ENCODE measurements around the gene POLR3E.

POLR3E gene

DNA sequence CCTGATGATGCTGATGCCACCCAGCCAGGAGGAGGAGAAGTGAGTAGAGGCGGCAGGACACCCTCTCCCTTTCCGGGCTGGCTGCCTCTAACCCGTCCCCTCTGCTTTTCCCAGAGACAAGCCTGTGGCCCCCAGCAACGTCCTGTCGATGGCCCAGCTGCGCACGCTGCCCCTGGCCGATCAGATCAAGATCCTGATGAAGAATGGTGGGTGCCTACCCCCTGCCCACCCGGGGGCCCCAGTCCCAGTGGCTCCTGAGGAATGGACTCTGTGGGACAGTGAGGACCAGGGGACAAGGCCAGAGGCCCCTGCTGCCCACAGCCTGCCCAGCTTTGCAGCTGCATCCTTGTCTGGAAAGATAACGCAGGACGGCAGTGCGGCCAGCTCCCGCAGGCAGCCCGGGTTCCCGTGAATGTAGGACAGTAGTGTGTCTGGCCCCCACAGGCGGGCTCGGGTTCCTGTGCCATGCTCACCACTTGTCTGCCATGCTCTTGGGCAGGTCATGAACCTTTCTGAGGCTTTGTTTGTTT is 19.9 kb downstream of the POLR3E start:
- DNase-seq (ENCODE audit: low read depth), result no peak

DNA sequence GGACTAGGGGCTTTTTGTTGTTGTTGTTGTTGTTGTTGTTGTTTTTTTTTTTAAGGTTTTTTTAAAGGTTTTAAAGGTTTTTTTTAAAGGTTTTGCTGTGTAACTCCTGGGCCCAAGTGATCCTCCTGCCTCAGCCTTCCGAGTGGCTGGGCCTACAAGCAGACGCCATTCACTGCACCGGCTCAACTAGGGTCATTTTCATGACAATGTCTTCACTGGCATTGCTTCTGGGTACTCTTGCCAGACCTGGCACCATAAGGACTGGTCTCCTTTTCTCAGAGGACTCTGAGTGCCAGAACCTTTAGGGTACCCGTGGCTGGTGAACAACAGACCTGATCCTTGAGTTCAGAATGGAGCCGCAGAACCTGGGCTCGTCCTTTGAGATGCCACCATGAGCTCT is 20.4 kb downstream of the POLR3E start:
- no peak for DNase-seq (ENCODE audit: low read depth)

DNA sequence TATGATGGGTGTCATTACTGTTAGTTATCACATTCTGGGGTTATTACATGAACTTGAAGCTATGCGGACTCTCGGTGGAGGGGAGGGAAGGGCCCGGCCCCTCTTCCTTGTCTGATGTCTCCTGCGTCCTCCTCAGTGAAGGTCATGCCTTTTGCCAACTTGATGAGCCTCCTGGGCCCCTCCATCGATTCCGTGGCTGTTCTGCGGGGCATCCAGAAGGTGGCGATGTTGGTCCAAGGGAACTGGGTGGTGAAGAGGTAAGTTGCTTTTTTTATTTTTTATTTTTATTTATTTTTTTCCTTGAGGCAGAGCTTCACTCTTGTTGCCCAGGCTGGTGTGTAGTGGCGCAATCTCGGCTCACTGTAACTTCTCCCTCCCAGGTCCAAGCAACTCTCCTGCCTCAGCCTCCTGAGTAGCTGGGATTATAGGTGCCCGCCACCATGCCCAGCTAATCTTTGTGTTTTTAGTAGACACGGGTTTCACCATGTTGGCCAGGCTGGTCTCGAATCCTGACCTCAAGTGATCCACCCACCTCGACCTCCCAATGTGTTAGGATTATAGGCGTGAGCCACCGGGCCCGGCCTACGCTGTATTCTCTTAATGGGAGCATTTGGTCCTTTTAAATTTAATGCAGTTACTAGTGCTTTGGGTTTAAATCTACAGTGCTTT is 21.6 kb downstream of the POLR3E start:
- DNase-seq (ENCODE audit: low read depth), result peak; percentile 19

DNA sequence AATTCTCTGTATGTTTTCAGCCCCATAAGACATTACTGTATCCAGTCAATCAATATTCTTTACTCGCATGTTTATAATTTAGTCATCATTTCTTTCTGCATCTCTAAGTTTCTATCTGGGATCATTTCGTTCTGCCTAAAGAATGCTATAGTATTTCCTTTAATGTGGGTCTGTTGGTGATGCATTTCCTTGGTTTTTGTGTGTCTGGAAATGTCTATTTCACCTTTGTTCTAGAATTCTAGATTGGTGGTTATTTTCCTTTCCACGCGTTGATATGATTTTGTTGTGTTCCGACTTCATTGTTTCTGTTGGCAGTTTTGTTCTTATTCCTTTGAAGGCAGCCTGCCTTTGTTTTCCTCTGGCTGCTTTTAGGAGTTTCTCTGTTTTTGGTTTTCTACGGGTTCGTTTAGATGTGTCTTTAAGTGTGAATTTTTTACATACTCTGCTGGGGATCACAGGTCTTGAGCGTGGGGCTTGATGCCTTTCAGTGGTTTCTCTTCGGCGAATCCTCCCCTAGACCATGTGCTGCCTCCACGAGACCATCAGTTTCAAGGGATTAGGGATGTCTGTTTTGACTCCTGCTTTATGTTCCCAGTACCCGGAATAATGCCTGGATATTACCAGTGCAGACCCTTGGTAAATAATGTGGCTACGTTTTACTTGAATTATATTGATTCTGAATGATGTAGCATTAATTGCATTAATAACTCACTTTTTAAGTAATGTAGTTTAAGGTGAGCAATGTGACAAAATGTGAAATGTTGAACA is 23.5 kb downstream of the POLR3E start:
- no peak for DNase-seq (ENCODE audit: low read depth)

DNA sequence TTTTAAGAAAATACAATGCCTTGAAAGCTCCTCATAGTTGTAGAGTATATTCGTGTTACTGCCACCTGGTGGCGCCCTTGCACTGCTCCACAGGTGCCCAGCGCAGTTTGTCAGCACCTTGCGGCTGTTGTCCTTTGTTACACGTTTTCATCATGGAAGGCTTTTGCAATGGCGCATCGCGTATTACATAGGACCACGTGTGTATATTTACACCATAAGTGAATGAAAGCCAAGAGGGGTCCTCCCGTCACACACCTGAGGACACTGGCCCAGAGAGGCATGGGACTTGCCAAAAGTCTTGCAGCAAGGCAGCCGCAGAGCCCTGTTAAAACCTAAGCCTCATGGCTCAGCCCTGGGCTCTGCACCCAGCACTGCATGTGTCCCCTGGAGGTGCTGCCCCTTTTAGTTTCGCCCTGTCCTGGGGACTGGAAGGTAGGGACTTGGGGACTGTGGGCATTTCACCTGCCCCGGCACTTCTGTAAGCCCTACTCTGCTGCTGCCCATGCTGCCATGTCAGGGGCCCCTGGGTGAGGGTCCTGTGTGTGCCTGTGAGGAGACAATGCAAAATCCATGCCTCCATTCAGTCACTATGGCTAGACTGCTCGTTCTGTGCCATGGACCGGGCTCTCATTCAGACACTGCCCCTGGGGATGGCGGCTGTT is 24.3 kb downstream of the POLR3E start:
- peak; percentile 26 for DNase-seq (ENCODE audit: low read depth)

DNA sequence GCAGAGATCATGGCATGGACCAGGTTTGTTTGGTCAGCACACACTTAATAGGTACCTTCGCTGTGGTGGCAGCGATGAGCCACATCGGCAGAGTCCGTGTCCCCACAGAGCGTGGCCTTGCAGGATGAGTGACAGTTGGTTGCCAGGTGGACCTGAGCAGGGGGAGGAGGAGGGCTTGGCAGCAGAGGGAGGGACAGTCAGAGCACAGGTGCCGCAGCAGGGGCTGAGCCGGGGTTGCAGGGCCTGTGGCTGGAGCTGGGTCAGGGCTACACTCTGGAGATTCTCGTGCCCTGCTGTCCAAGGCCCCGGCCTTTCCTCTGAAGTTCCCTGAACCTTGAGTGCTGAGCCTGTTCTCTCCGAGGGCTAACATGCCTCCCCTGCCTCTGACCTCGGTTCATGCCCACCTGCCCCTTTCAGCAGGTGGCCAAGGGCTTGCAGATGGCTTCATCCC is 24.8 kb downstream of the POLR3E start:
- no peak for DNase-seq (ENCODE audit: low read depth)

DNA sequence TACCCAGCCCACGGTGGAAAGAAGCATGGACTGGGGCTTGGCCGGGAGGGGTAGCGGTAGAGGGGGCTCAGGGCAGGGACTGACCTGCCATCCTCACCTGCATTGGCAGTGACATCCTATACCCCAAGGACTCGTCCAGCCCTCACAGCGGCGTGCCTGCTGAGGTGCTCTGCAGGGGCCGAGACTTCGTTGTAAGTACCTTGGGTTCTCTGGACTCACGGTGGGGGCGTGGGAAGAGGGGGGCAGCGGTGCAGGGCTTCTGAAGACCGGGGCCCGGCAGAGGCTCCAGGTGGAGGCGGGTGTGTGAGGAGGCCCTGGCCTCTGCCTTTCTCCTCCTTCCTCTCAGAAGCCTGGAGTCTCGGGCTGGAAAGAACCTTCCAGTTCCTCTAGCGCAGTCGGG is 25.5 kb downstream of the POLR3E start:
- no peak for DNase-seq (ENCODE audit: low read depth)

DNA sequence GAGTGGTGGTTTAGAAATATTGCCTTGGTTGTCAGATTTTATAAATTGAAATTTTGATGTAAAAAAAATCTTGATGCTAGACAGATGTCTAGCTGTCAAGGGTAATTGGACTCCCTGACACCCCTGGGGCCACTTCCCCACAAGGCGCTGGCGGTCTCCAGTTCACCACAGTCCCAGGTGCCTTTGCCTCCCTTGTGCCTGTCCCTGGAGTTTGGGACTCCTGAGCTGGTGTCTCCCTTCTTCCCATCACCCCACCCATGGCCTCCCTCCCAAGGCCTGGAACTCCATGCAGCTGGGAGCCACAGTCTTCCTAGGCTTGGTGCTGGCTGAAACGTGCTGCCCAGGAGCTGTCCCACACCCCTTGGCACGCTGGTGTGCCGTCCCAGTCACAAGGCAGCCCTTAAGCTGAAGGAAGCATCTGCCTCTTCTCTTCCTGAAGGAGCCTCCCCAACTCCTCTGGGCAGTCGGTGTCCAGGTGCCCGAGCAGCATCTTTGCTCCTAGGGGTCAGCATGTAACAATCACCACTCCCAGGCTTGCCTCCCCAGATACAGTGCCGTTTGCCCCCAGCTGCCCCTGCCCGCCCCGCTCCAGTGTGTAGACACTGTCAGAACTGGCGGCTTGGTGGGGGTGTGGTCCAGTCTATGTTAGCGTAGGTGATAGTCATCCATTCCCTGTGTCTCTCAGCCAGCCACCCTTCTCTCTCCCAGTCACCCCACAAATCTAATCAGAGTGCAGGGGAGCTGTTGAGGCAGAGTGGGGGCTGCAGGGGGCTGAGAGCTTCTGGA is 26.2 kb downstream of the POLR3E start:
- DNase-seq (ENCODE audit: low read depth), result no peak

DNA sequence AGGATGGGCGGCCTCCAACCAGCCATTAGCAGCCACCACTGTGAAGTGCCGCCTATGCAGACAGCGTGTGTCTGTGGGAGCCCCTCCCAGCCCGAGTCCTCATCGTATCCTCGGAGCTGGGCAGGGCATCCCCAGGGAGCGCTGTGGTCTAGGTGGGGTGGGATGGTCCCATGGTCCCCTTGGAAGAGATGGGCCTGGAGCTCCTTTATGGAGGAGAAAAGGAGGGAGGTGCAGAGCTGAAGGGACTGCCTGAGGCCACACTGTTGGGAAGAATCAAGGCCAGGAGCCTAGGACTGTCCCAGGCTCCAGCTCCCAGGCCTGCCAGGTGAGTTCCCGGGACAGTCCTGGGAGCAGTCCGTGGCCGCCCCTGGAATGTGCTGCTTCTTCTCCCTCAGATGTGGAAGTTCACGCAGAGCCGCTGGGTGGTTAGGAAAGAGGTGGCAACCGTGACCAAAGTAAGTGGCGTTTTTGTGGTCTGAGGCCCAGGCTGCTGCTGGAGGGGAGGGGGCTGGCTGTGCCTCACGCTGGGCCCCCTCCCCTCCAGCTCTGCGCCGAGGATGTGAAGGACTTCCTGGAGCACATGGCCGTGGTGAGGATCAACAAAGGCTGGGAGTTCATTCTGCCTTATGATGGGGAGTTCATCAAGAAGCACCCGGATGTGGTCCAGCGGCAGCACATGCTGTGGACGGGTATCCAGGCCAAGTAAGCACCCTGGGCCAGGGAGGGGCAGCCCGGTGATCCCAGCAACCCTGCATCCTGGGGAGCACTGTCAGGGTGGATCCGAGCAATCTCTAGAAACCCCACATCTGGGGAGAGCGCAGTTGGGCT is 27.0 kb downstream of the POLR3E start:
- no peak for DNase-seq (ENCODE audit: low read depth)

DNA sequence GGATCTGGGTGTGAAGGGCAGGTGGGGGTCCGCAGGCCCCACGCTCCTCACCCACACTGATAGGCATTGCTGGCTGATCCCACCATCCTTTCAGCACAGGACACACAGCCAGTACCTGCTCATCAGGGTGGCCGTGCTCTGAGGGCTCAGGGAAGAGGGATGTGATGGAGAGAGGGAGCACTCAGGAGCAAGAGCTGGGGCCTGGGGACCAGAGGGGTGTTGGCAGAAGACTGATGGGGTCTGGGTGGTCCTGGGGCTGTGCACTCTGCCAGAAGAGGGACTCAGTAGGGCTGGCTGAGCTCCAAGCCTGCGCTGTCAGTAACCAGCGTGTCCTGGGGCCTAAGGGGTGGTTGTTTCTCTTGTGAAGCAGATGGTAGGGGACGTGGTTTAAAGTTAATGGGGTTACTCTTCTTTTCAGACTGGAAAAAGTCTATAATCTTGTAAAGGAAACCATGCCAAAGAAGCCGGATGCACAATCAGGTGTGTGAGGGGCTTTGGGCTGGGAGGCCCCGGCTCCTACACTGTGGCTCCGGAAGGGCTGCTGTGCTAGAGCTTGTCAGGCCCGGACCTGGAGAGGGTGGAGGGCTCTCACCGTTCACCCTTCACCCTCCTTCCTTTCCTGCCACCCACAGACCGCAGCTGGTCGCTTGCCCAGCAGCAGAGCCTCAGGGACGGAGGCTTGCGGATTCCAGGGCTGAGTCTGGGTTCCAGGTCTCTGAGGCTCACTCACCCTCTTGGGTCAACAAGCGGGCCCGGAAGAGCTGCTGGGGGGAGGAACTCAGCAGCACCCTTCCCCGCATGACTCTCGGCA is 27.8 kb downstream of the POLR3E start:
- DNase-seq (ENCODE audit: low read depth), result no peak

DNA sequence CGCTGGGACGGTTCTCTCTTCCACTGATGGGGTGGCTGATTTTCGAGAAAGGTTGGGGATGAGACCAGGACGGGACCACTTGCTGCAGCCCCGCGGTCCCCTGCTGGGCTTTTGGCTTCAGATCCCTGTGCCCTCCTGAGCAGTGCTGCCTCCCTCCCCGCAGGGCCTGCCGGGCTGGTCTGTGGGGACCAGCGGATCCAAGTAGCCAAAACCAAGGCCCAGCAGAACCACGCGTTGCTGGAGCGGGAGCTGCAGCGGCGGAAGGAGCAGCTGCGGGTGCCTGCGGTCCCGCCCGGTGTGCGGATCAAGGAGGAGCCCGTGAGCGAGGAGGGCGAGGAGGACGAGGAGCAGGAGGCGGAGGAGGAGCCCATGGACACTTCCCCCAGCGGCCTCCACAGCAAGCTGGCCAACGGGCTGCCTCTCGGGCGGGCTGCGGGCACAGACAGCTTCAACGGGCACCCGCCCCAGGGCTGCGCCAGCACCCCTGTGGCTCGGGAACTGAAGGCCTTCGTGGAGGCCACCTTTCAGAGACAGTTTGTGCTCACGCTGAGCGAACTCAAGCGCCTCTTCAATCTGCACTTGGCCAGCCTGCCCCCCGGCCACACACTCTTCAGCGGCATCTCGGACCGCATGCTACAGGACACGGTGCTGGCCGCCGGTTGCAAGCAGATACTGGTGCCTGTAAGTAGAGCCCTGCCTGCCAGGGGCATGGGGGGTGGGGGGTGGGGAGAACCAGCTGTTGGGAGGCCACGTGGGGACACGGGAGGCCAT is 28.6 kb downstream of the POLR3E start:
- no peak for DNase-seq (ENCODE audit: low read depth)

DNA sequence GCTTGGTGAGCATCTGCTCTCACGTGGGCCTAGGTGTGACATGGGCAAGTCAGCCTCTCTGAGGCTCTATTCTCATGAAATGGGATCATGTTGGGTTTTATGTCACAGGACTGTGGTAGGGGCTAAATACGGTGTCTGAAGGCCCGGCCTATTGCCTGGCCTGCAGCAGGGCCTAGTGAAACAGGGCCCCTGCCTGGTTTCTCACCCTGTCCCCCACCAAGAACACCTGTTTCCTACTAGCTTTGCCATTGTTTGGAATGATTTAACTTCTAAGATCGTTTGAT is 29.1 kb downstream of the POLR3E start:
- no peak for DNase-seq (ENCODE audit: low read depth)

DNA sequence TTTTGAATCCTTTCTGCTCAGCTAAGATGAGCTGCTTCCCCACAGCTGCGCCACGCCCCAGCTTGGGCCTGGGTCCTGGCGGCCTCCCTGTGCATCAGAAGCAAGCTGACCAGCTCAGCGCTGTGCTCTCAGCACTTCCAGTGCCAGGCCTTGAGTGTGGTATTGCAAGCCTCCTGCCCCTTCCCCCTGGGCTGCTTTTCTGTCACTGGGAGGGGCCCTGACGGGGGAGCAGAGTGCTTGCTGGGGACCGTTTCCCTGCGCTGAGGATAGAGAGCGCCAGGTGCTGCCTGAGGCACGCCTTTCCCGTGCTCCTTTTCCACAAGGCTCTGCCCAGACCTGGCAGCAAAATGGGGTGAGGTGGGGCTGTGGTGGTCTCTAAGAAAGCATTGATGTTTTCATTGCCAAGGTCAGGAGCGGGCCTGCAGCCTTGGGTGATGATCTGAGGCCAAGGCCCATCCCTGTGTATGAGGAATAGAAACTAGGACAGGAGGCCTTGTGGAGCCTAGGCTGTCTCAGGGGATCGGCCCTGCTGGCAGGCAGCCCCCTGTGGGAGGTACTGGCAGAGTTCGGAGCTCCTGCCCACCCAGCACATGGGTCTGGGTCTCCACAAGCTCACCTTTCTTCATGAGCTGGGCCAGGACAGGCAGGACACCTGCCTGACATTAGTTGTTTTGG is 29.7 kb downstream of the POLR3E start:
- DNase-seq (ENCODE audit: low read depth), result no peak

DNA sequence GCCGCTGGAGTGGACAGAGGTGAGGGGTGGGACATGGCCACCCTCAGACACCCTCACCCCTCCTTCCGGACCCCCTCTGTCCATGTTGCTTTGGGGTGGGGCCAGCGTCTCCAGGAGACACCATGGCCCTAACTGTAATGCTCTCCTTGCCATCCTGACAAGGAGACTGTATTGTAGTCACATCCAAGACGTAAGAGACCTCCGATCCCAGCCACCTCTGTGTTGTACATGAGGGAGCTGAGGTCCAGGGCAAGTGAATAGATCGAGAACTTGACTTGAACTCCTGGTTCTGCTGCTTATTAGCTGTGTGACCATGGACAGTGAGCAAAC is 30.2 kb downstream of the POLR3E start:
- DNase-seq (ENCODE audit: low read depth), result no peak

DNA sequence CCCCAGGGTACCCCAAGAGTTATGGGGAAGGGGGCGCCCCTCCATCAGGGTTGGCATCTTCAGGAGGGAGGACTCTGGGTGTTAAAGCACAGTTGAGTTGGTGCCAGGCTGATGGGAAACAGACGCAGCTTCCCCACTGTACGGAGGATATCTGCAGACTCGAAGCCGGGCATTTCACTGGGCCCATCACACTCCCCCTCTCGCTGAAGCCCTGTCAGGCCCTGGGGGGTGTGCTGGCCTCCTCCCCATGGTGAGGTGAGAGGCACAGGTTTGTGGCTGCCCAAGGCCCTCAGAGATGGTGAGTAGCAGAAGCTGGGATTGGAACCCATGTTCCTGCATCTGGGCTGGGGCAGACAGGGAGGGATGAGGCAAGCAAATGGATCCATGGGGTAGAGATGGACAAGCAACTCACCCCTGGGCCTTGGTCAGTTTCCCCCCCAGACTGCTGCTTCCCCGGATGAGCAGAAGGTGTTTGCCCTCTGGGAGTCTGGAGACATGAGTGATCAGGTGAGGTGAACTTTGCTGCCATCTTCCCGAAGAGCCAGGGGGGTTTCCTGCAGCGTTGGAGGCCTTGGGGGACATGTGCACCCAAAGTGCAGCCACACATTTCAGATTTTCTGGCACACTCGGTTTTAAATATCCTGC is 31.0 kb downstream of the POLR3E start:
- DNase-seq (ENCODE audit: low read depth), result no peak

DNA sequence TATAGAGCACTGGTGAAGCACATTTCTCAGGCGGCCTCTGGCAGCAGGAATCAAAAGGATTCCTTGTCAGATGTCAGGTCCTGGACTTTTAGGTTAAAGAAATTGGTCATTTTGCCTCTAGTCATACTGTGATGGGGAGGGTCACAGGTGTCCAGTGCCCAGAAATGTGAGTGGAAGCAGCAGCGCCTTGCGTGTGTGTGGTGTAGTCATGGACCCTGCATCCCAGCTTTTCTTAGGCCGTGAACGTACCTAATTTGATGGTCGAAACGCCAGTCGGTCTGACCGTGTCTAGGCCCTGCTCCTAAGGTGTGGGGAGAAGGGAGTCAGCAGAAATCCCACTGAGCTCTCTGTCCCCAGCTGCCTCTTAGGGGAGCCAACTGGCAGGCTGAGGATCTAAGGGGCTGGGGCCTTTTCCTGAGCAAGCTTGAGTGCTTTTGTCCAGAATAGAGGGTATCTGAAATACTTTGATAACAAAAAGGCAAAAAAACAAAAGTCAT is 32.0 kb downstream of the POLR3E start:
- no peak for DNase-seq (ENCODE audit: low read depth)

DNA sequence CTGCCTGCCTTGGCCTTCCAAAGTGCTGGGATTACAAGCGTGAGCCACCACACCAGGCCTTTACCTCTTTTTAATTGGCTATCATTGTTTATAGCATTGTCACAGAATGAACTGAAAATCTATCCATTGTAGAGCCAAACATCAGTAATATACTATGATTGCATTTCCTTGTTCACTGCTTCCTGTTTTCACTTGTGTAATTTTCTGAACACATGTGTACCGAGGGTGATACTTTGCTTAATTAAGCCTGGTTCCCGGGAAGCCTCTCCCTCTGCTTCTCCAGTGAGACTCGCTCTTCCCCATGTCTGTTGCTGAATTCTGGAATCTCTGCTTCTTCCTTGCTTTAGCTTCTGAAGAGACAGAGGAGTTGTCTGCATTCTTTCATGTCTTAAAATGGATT is 33.1 kb downstream of the POLR3E start:
- no peak for DNase-seq (ENCODE audit: low read depth)

DNA sequence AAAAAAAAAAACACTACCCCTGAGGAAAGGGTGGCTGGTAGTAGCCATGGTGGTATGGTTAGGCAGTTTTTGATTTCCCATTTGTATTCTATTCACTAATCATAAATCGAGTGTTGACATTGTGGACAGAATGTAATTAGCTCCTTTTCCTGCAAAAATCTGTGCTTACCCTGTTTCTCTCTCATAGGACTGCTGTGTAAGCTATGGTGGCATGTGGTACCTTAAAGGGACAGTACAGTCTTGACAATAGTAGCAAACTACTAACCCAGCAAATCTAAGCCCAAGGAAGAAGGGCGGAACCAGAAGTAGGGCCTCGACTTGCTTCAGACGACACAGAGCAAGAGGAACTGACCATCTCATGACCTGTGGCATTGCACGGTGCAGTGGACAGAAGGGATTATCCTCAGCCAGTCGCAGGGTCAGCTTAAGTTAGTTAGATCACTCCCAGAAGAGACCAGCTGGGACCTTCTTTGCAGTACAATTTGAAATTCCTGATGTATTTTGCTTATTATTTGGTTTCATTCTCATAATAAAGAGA is 36.3 kb downstream of the POLR3E start:
- DNase-seq (ENCODE audit: low read depth), result no peak

All from stimulated activated CD8-positive, alpha-beta memory T cell treated with anti-CD3 and anti-CD28 coated beads, Interleukin-7, amount 100 ng/mL, for 24 hours (primary cell).